HepG2 (cell line): ENCODE results near the gene NEDD8. TPM values are rescaled to one million over a fixed set of nuclear protein-coding genes. Genes with fewer than 3 reads are reported as not detected.

Source experiments
- ARID4A ChIP-seq: sonication (generic); formaldehyde crosslinking; IDR thresholded peaks from 2 replicates; pipeline ENCODE4 v1.5.0; 2020; ENCODE audit warnings: mild to moderate bottlenecking, missing genetic modification reagents, borderline replicate concordance
- BATF2 ChIP-seq: sonication (generic); formaldehyde crosslinking; IDR thresholded peaks from 2 replicates; pipeline ENCODE4 v1.8.0; 2022; ENCODE audit warnings: mild to moderate bottlenecking, missing genetic modification reagents, moderate library complexity
- DDIT3 ChIP-seq: sonication (generic); formaldehyde crosslinking; IDR thresholded peaks from 2 replicates; pipeline ENCODE4 v1.4.0; 2020; ENCODE audit warnings: mild to moderate bottlenecking, missing genetic modification reagents
- DPF2 ChIP-seq: sonication (generic); formaldehyde crosslinking; IDR thresholded peaks from 2 replicates; pipeline ENCODE4 v1.4.0; 2020; ENCODE audit warnings: mild to moderate bottlenecking, low read depth, missing genetic modification reagents, borderline replicate concordance
- HNF4G ChIP-seq, 2 experiments: sonication (generic) in 1 of 2; formaldehyde crosslinking in 1 of 2; IDR thresholded peaks; 2 replicates each; pipeline versions ENCODE4 v1.4.0 to v1.6.1; 2011 to 2020; ENCODE audit warnings: borderline replicate concordance in 2 of 2, low read depth in 2 of 2, mild to moderate bottlenecking in 2 of 2, low read length in 1 of 2, missing genetic modification reagents in 1 of 2, moderate library complexity in 1 of 2
- NBN ChIP-seq: fragments of 450-650 bp; conservative IDR thresholded peaks from 2 replicates; pipeline ENCODE4 v1.6.1; 2017
- RELA ChIP-seq: sonication (generic); formaldehyde crosslinking; IDR thresholded peaks from 2 replicates; pipeline ENCODE4 v1.4.0; 2020; ENCODE audit warnings: missing genetic modification reagents
- SETDB1 ChIP-seq: sonication (generic); formaldehyde crosslinking; IDR thresholded peaks from 2 replicates; pipeline ENCODE4 v1.5.1; 2020; ENCODE audit warnings: missing genetic modification reagents, mild to moderate bottlenecking, borderline replicate concordance
- TERF1 ChIP-seq: sonication (generic); formaldehyde crosslinking; IDR thresholded peaks from 2 replicates; pipeline ENCODE4 v1.8.0; 2022; ENCODE audit warnings: mild to moderate bottlenecking, missing genetic modification reagents, moderate library complexity
- ZFP90 ChIP-seq: sonication (generic); formaldehyde crosslinking; IDR thresholded peaks from 2 replicates; pipeline ENCODE4 v1.8.0; 2022; ENCODE audit warnings: missing genetic modification reagents, mild to moderate bottlenecking, inconsistent platforms, borderline replicate concordance
- ZNF143 ChIP-seq: sonication (generic); formaldehyde crosslinking; IDR thresholded peaks from 2 replicates; pipeline ENCODE4 v1.4.0; 2020; ENCODE audit warnings: missing genetic modification reagents
- ZNF20 ChIP-seq: sonication (generic); formaldehyde crosslinking; IDR thresholded peaks from 2 replicates; pipeline ENCODE4 v1.4.0; 2020; ENCODE audit warnings: mild to moderate bottlenecking, moderate library complexity, missing genetic modification reagents
- ZNF263 ChIP-seq: sonication (generic); formaldehyde crosslinking; IDR thresholded peaks from 2 replicates; pipeline ENCODE4 v1.4.0; 2020; ENCODE audit warnings: missing genetic modification reagents
- ZNF343 ChIP-seq: sonication (generic); formaldehyde crosslinking; IDR thresholded peaks from 2 replicates; pipeline ENCODE4 v1.4.0; 2020; ENCODE audit warnings: mild to moderate bottlenecking, missing genetic modification reagents
- ZNF446 ChIP-seq: sonication (generic); formaldehyde crosslinking; IDR thresholded peaks from 2 replicates; pipeline ENCODE4 v1.5.0; 2020; ENCODE audit warnings: mild to moderate bottlenecking, missing genetic modification reagents
- ZNF580 ChIP-seq: IDR thresholded peaks from 2 replicates; pipeline ENCODE4 v1.6.1; 2016; ENCODE audit warnings: low read depth, borderline replicate concordance
- ZNF709 ChIP-seq: sonication (generic); formaldehyde crosslinking; IDR thresholded peaks from 2 replicates; pipeline ENCODE4 v1.5.0; 2020; ENCODE audit warnings: mild to moderate bottlenecking, missing genetic modification reagents
- ZNF788 ChIP-seq: sonication (generic); formaldehyde crosslinking; IDR thresholded peaks from 2 replicates; pipeline ENCODE4 v1.5.0; 2020; ENCODE audit warnings: mild to moderate bottlenecking, missing genetic modification reagents, borderline replicate concordance
- polyA plus RNA-seq, 8 experiments: library from polyadenylated mRNA; depleted of rRNA in 3 of 8; stranded (reverse) in 7 of 8; unstranded in 1 of 8; fragments of >200 nt; fragmentation: Illumina TruSeq in 4 of 8; extraction: Trizol in 4 of 8; gene quantifications; 2 replicates each; pipeline versions ENCODE4 v1.2.1 to v1.2.3, GENCODE V29; 2011 to 2016; ENCODE audit warnings: low read depth in 4 of 8, missing spikeins in 1 of 8, mixed read lengths in 1 of 8; ENCODE audit not compliant: insufficient read depth in 1 of 8
- total RNA-seq, 5 experiments: library from RNA; depleted of rRNA; stranded (reverse); fragments of >200 nt; fragmentation: Illumina TruSeq; extraction: Trizol; gene quantifications; 2 replicates each; pipeline ENCODE4 v1.2.3, GENCODE V29; 2016; ENCODE audit warnings: low read depth in 1 of 5

Gene NEDD8
- total and polyA plus RNA-seq, 2 of the 13 experiments (the other 11 are each of a cell fraction or from before 2014, with no cell fraction given): 535 to 713 TPM

GRCh38 chr14:24195186-24196070 is 36.7 kb downstream of the NEDD8 start, which contains the start of gene TM9SF1 (continued):
- TF ChIP-seq ARID4A (CRISPR knock-in tag) (peak; percentile 100), HNF4G (IDR thresholded peaks at IDR 0.05; ENCODE audit: borderline replicate concordance, low read depth, low read length) (no peak), HNF4G (CRISPR knock-in tag; IDR thresholded peaks at IDR 0.05; ENCODE audit: borderline replicate concordance, low read depth) (peak; percentile 94), TERF1 (peak; percentile 85; the same call in 1 of the 2 replicates), ZNF788 (CRISPR knock-in tag) (peak; percentile 100), NBN (no peak), DPF2 (CRISPR knock-in tag) (peak; percentile 73; the same call in 1 of the 2 replicates), ZNF343 (CRISPR knock-in tag) (peak; percentile 100), DDIT3 (CRISPR knock-in tag) (peak; percentile 78; the same call in 1 of the 2 replicates), BATF2 (CRISPR knock-in tag) (no peak), ZNF20 (peak; percentile 95; the same call in 1 of the 2 replicates), ZNF580 (peak; percentile 97), ZFP90 (CRISPR knock-in tag) (peak; percentile 94), RELA (peak; percentile 92; the same call in 1 of the 2 replicates), ZNF446 (CRISPR knock-in tag) (peak; percentile 98), ZNF263 (CRISPR knock-in tag) (peak; percentile 80), SETDB1 (CRISPR knock-in tag) (peak; percentile 85; the same call in 1 of the 2 replicates), ZNF709 (CRISPR knock-in tag) (peak; percentile 99), ZNF143 (CRISPR knock-in tag) (peak; percentile 82)
